ENCODE data around the gene ABAT.

DNA sequence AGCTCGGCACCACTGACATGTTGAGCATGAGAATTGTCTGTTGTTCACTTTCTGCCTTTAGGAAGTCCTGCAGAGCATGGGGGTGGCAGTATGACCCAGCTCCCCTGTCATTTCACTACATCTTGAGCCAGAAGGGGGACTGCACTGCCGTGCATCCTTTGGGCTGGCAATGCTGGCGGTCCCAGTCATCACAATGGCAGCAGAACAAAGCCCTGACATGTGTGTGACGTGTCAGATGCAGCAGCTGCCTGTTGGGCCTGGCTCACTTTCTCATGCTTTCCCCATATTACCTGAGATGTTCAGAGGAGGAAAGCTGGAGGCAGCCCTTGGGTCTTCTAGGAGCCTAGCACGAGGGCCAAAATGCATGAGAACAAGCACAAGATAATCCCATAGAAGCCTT lies 6.3 kb upstream of the ABAT start:
- TF ChIP-seq, protein P1, sequence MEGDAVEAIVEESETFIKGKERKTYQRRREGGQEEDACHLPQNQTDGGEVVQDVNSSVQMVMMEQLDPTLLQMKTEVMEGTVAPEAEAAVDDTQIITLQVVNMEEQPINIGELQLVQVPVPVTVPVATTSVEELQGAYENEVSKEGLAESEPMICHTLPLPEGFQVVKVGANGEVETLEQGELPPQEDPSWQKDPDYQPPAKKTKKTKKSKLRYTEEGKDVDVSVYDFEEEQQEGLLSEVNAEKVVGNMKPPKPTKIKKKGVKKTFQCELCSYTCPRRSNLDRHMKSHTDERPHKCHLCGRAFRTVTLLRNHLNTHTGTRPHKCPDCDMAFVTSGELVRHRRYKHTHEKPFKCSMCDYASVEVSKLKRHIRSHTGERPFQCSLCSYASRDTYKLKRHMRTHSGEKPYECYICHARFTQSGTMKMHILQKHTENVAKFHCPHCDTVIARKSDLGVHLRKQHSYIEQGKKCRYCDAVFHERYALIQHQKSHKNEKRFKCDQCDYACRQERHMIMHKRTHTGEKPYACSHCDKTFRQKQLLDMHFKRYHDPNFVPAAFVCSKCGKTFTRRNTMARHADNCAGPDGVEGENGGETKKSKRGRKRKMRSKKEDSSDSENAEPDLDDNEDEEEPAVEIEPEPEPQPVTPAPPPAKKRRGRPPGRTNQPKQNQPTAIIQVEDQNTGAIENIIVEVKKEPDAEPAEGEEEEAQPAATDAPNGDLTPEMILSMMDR (IDR thresholded peaks at IDR 0.05): no peak
- TF ChIP-seq POLR2A (IDR thresholded peaks at IDR 0.05): no peak

Measured in ovary (tissue), 3 donors.